ENCODE results near the gene DMRTC2.
A peak's percentile ranks its signal among the peaks of the same experiment; 100 is the strongest.

The DMRTC2 gene

GRCh38 chr19:41811981-41812380 is 32.9 kb upstream of the DMRTC2 start:
- CTCF ChIA-PET, result interaction anchor here (1.0 kb wide), 1 partner anchor 17 kb away, joined by 3 read pairs; no protein-coding TSS in a partner anchor
- POLR2A ChIA-PET, result no interaction called here
- no peak overlapping the region for H3K4me3 ChIP-seq (ENCODE audit: low read depth, low read length)
- no peak for DNase-seq (ENCODE audit: low read depth, low spot score)
- TF ChIP-seq CTCF (IDR thresholded peaks at IDR 0.05; ENCODE audit: insufficient read depth, low read length, missing control alignments), result no peak

- no peak for TF ChIP-seq CTCF (IDR thresholded peaks at IDR 0.05; ENCODE audit: insufficient read depth, low read length, missing control alignments)
- ChIA-PET POLR2A (no interaction called here), CTCF (interaction anchor here (1.2 to 1.3 kb wide), 2 partner anchors 19 to 20 kb away, joined by 3 to 5 read pairs; no protein-coding TSS in a partner anchor)
- H3K4me3 ChIP-seq (ENCODE audit: low read depth, low read length), result no peak overlapping the region
- DNase-seq (ENCODE audit: low read depth, low spot score), result no peak
Observed at GRCh38 chr19:41813911-41814310, 30.9 kb upstream of the DMRTC2 start.

GRCh38 chr19:41815301-41815700 is 29.5 kb upstream of the DMRTC2 start:
- POLR2A ChIA-PET, result no interaction called here

GRCh38 chr19:41816761-41817160 is 28.1 kb upstream of the DMRTC2 start:
- TF ChIP-seq CTCF (IDR thresholded peaks at IDR 0.05; ENCODE audit: insufficient read depth, low read length, missing control alignments), result no peak
- ChIA-PET POLR2A (no interaction called here), CTCF (no interaction called here)
- H3K4me3 ChIP-seq (ENCODE audit: low read depth, low read length), result no peak overlapping the region
- no peak for DNase-seq (ENCODE audit: low read depth, low spot score)

More at GRCh38 chr19:41815301-41815700, 29.5 kb upstream of the DMRTC2 start:
- no peak overlapping the region for H3K4me3 ChIP-seq (ENCODE audit: low read depth, low read length)
- CTCF ChIA-PET, result no interaction called here
- DNase-seq (ENCODE audit: low read depth, low spot score), result no peak
- no peak for TF ChIP-seq CTCF (IDR thresholded peaks at IDR 0.05; ENCODE audit: insufficient read depth, low read length, missing control alignments)

- no peak for DNase-seq (ENCODE audit: low read depth, low spot score)
- TF ChIP-seq CTCF (IDR thresholded peaks at IDR 0.05; ENCODE audit: insufficient read depth, low read length, missing control alignments), result peak; percentile 31
- ChIA-PET POLR2A (no interaction called here), CTCF (interaction anchor here (0.7 to 1.4 kb wide), 5 partner anchors 16 to 68 kb away, joined by 3 to 5 read pairs (median 3); no protein-coding TSS in a partner anchor)
- H3K4me3 ChIP-seq (ENCODE audit: low read depth, low read length), result no peak overlapping the region
Observed at GRCh38 chr19:41821003-41821735, 23.7 kb upstream of the DMRTC2 start.

- CTCF ChIA-PET, result interaction anchor here (0.8 to 5.1 kb wide), 2 partner anchors 12 to 53 kb away, joined by 3 to 29 read pairs; no protein-coding TSS in a partner anchor
- no peak overlapping the region for H3K4me3 ChIP-seq (ENCODE audit: low read depth, low read length)
- DNase-seq (ENCODE audit: low read depth, low spot score), result no peak
- no peak for TF ChIP-seq CTCF (IDR thresholded peaks at IDR 0.05; ENCODE audit: insufficient read depth, low read length, missing control alignments)
- POLR2A ChIA-PET, result no interaction called here
Observed at GRCh38 chr19:41837981-41838708, 6.7 kb upstream of the DMRTC2 start.

Measured in AG04449 (cell line).